Thoracic aorta (tissue), 2 donors: ENCODE results near the gene VNN1. TPM values are rescaled to one million over a fixed set of nuclear protein-coding genes. Genes with fewer than 3 reads are reported as not detected.

ENCODE experiments used
- ATAC-seq: fragments of 150-250 bp; one replicate; pipeline ENCODE4 v1.8.0; 2017; ENCODE audit warnings: low read depth; ENCODE audit not compliant: insufficient number of reproducible peaks, low FRiP score
- DNase-seq: peaks from one replicate; pipeline ENCODE4 v3.0.0-alpha.2; 2020; ENCODE audit warnings: low spot score
- H3K27ac ChIP-seq, 2 donors: fragments of 200-600 bp; sonication (generic); 1 replicate in 1 of 2; 2 replicates in 1 of 2; pipeline ENCODE4 v1.5.1; 2016; ENCODE audit warnings: mild to moderate bottlenecking in 2 of 2, moderate library complexity in 2 of 2
- H3K27me3 ChIP-seq: fragments of 200-600 bp; sonication (generic); replicated peaks from 2 replicates; pipeline ENCODE4 v1.6.0; 2016; ENCODE audit warnings: mild to moderate bottlenecking; ENCODE audit not compliant: insufficient read depth
- H3K36me3 ChIP-seq: fragments of 200-600 bp; sonication (generic); one replicate; pipeline ENCODE4 v1.5.1; 2016
- H3K4me1 ChIP-seq, 2 donors: fragments of 200-600 bp; sonication (generic); 1 replicate in 1 of 2; 2 replicates in 1 of 2; pipeline versions ENCODE4 v1.5.1 to v1.6.0; 2016; ENCODE audit warnings: low read depth in 2 of 2, mild to moderate bottlenecking in 1 of 2; ENCODE audit not compliant: control insufficient read depth in 1 of 2
- H3K4me3 ChIP-seq: fragments of 200-600 bp; sonication (generic); 2 replicates; pipeline ENCODE4 v1.5.1; 2016; ENCODE audit warnings: mild to moderate bottlenecking
- H3K9me3 ChIP-seq: fragments of 200-600 bp; sonication (generic); 2 replicates; pipeline ENCODE4 v1.5.1; 2016
- CTCF ChIP-seq: fragments of 200-600 bp; sonication (generic); IDR thresholded peaks from one replicate; pipeline ENCODE4 v1.5.1; 2019; ENCODE audit warnings: antibody characterized with exemption
- total RNA-seq, 2 donors: library from RNA; depleted of rRNA; stranded (reverse); fragments of >200 nt; gene quantifications; one replicate each; pipeline versions ENCODE4 v1.1.0 to v1.2.3, GENCODE V29; 2016

Gene VNN1
- total RNA-seq, 2 donors from 2014 or later, result 1.3 to 3.8 TPM

- H3K27me3 ChIP-seq, result no peaks in the 10 kb centered on the region
- H3K27ac ChIP-seq, result no peak overlapping the region
- H3K4me1 ChIP-seq, result no peaks in the 10 kb centered on the region
- H3K9me3 ChIP-seq, result no peaks in the 10 kb centered on the region
- H3K36me3 ChIP-seq, result no peaks in the 10 kb centered on the region
- ATAC-seq, result no peak
- no peak for DNase-seq
- TF ChIP-seq CTCF, result no peak
- no peak overlapping the region for H3K4me3 ChIP-seq
These were observed 38.0 kb upstream of the VNN1 start for GRCh38 chr6:132751828-132752227.

DNA sequence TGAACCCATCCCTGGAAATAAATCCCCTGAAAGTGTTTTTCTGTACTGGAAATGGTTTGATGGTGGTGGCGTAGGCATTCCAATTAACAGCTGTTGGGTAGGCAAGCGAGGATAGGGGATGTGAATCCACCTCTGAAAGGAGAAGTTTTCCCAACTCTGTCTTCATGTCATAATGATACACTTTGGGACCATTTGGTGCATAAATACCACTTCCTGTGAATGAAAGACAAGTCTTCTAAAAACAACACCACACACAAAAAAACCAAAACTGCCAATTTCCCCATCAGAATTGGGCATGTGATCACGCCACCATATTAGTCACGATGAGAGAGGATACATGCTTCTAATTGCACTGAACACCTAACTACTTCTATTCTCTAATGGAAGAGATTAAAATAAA lies 37.5 kb upstream of the VNN1 start:
- ATAC-seq (no peak), DNase-seq (no peak)
- Histone ChIP-seq H3K36me3 (no peaks in the 10 kb centered on the region), H3K9me3 (no peaks in the 10 kb centered on the region), H3K27me3 (no peaks in the 10 kb centered on the region), H3K4me3 (no peak overlapping the region), H3K27ac (no peak overlapping the region), H3K4me1 (no peaks in the 10 kb centered on the region)
- no peak for TF ChIP-seq CTCF

DNA sequence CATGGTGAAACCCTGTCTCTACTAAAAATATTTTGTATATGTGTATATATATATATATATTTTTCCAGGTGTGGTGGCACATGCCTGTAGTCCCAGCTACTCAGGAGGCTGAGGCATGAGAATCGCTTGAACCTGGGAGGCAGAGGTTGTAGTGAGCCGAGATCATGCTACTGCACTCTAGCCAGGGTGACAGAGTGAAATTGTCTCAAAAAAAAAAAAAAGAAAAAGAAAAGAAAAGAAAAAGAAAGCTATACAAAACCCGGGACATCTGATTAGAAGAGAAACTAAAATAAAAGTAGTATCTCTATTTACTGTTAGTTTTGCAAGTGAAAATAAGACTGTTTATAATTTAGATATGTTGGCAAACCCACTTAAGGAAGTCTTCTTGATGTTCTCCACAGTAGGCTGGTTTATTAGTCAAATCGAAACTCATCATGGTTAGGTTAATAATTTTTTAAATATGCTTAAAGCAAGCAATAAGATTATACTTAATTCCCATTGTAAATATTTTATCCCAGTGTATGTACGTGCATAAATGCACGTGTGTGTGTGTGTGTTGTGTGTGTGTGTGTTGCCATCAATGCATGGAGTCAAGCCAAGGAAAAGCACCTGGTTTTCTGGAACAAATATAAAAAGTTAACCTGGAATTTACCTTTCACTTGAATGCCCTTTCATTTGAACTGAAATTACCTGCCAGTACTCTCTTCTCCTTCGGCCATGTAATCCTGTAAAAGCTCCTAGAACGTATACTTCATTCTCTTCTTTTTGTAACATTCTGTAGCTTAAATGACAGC lies 36.8 kb upstream of the VNN1 start:
- no peak for TF ChIP-seq CTCF
- H3K4me3 ChIP-seq, result no peak overlapping the region
- no peak overlapping the region for H3K27ac ChIP-seq
- H3K4me1 ChIP-seq, result no peaks in the 10 kb centered on the region
- no peaks in the 10 kb centered on the region for H3K27me3 ChIP-seq
- no peaks in the 10 kb centered on the region for H3K9me3 ChIP-seq
- H3K36me3 ChIP-seq, result no peaks in the 10 kb centered on the region
- ATAC-seq, result no peak
- DNase-seq, result no peak

GRCh38 chr6:132749111-132749510 lies 35.3 kb upstream of the VNN1 start:
- no peaks in the 10 kb centered on the region for H3K36me3 ChIP-seq
- H3K27me3 ChIP-seq, result no peaks in the 10 kb centered on the region
- H3K9me3 ChIP-seq, result no peaks in the 10 kb centered on the region
- H3K4me1 ChIP-seq, result no peaks in the 10 kb centered on the region
- no peak for TF ChIP-seq CTCF
- H3K4me3 ChIP-seq, result no peak overlapping the region
- no peak overlapping the region for H3K27ac ChIP-seq
- ATAC-seq (no peak), DNase-seq (no peak)

GRCh38 chr6:132748446-132748845 lies 34.6 kb upstream of the VNN1 start:
- TF ChIP-seq CTCF, result no peak
- ATAC-seq (no peak), DNase-seq (no peak)
- Histone ChIP-seq H3K4me1 (no peaks in the 10 kb centered on the region), H3K36me3 (no peaks in the 10 kb centered on the region), H3K27me3 (no peaks in the 10 kb centered on the region), H3K4me3 (no peak overlapping the region), H3K9me3 (no peaks in the 10 kb centered on the region), H3K27ac (no peak overlapping the region)
